Esophagus squamous epithelium (tissue), 4 donors: Measurements from ENCODE around the gene EBP.
A peak's percentile ranks its signal among the peaks of the same experiment; 100 is the strongest.

Source experiments
- POLR2A ChIP-seq, 4 donors: fragments of 450-650 bp; IDR thresholded peaks; one replicate each; pipeline ENCODE4 v1.6.1; 2017; ENCODE audit warnings: antibody characterized with exemption in 4 of 4, mild to moderate bottlenecking in 4 of 4, moderate library complexity in 3 of 4
- TF ChIP-seq, protein P1 (sequence below), 6 experiments: fragments of 450-650 bp in 4 of 6; fragments of 200-600 bp in 2 of 6; sonication (generic) in 2 of 6; IDR thresholded peaks; one replicate each; pipeline ENCODE4 v1.5.1; 2016 to 2019; ENCODE audit warnings: antibody characterized with exemption in 6 of 6, mild to moderate bottlenecking in 4 of 6, moderate library complexity in 4 of 6

DNA sequence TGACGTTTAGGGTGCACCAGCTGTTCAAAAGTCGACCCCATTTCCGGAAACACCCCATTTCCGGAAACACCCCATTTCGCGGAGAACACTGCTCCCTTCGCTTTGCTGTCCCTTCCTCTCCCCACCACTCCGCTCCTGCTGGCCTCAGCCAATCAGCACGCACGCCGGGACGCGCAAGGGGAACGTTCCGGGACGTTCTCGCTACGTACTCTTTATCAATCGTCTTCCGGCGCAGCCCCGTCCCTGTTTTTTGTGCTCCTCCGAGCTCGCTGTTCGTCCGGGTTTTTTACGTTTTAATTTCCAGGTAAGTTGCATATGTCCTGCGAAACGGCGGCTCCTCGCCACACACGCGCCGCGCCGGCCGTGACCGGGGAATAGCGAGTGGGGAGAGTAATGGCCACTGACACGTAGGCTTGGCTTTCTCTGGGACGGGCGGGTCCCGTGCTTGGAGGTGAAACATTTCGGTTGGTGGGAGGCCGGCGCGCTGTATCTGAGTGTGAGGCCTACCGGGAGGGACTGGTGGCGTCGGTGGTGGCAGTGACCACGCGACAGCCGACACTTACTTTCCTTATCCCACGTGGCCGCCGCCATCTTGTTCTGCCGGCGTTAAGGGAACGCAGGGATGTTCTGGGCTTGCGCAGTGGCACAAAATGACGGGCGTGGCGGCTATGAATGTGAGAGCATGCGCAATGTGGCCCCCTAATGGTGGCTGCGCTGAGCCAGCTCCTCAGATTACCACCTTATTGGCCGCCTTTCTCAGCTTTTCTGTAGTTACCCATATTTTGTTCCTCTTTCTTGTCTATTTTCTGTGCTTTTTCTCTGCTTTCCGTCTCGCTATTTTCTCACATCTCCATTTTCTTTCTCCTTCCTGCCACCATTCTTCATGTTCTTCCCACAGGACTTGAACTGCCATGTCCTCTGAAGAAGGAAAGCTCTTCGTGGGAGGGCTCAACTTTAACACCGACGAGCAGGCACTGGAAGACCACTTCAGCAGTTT is 53.0 kb downstream of the EBP start, which contains the start of gene RBM3:
- TF ChIP-seq, protein P1, sequence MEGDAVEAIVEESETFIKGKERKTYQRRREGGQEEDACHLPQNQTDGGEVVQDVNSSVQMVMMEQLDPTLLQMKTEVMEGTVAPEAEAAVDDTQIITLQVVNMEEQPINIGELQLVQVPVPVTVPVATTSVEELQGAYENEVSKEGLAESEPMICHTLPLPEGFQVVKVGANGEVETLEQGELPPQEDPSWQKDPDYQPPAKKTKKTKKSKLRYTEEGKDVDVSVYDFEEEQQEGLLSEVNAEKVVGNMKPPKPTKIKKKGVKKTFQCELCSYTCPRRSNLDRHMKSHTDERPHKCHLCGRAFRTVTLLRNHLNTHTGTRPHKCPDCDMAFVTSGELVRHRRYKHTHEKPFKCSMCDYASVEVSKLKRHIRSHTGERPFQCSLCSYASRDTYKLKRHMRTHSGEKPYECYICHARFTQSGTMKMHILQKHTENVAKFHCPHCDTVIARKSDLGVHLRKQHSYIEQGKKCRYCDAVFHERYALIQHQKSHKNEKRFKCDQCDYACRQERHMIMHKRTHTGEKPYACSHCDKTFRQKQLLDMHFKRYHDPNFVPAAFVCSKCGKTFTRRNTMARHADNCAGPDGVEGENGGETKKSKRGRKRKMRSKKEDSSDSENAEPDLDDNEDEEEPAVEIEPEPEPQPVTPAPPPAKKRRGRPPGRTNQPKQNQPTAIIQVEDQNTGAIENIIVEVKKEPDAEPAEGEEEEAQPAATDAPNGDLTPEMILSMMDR (IDR thresholded peaks at IDR 0.05): peak in 5 of 6 experiments; percentile 13 to 46 (median 31)
- TF ChIP-seq POLR2A (IDR thresholded peaks at IDR 0.05): peak in 3 of 4 donors; percentile 13 to 92 (median 88)
